Mesodermal cell (in vitro differentiated cells): ENCODE measurements around the gene SLC16A13. TPM values are rescaled to one million over a fixed set of nuclear protein-coding genes. Genes with fewer than 3 reads are reported as not detected.
A peak's percentile ranks its signal among the peaks of the same experiment; 100 is the strongest.
"Not testable (repeated sequence)": the region's sequence is repeated elsewhere in the genome, so short reads cannot be mapped to it uniquely, and the experiment has no call there.

ENCODE experiments used
- H3K27ac ChIP-seq: 2 replicates; pipeline ENCODE4 v1.7.0; 2013; ENCODE audit warnings: mild to moderate bottlenecking, low read depth, low read length, moderate library complexity; ENCODE audit not compliant: severe bottlenecking
- H3K36me3 ChIP-seq: 2 replicates; pipeline ENCODE4 v1.7.1; 2013; ENCODE audit warnings: mild to moderate bottlenecking, low read length, moderate library complexity; ENCODE audit not compliant: control insufficient read depth, insufficient read depth
- H3K4me1 ChIP-seq: one replicate; pipeline ENCODE4 v1.7.1; 2013; ENCODE audit warnings: mild to moderate bottlenecking, low read length; ENCODE audit not compliant: insufficient read depth, control insufficient read depth, poor library complexity, severe bottlenecking
- H3K4me3 ChIP-seq: 2 replicates; pipeline ENCODE4 v1.7.0; 2013; ENCODE audit warnings: low read length, control low read depth, mild to moderate bottlenecking; ENCODE audit not compliant: insufficient read depth, poor library complexity, severe bottlenecking; ENCODE audit errors: extremely low read depth
- H3K9me3 ChIP-seq: 2 replicates; pipeline ENCODE4 v1.7.1; 2013; ENCODE audit warnings: mild to moderate bottlenecking, low read length, moderate library complexity; ENCODE audit not compliant: control insufficient read depth
- WGBS, 2 experiments: methylation state at CpG; one replicate each; pipeline ENCODE4 v1.1.5; 2013; ENCODE audit warnings: missing lambda C conversion rate in 2 of 2; ENCODE audit not compliant: insufficient coverage in 2 of 2; 5-methylcytosine and 5-hydroxymethylcytosine counted together
- polyA plus RNA-seq, 2 experiments: library from polyadenylated mRNA; stranded (reverse); fragments of 50-300 nt; gene quantifications; one replicate each; pipeline ENCODE4 v1.2.3, GENCODE V29; 2013

Gene SLC16A13, protein sequence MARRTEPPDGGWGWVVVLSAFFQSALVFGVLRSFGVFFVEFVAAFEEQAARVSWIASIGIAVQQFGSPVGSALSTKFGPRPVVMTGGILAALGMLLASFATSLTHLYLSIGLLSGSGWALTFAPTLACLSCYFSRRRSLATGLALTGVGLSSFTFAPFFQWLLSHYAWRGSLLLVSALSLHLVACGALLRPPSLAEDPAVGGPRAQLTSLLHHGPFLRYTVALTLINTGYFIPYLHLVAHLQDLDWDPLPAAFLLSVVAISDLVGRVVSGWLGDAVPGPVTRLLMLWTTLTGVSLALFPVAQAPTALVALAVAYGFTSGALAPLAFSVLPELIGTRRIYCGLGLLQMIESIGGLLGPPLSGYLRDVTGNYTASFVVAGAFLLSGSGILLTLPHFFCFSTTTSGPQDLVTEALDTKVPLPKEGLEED
- polyA plus RNA-seq (2013, experiment 1 of 2): 8.1 TPM
- 7.1 TPM for polyA plus RNA-seq (2013, experiment 2 of 2)

DNA sequence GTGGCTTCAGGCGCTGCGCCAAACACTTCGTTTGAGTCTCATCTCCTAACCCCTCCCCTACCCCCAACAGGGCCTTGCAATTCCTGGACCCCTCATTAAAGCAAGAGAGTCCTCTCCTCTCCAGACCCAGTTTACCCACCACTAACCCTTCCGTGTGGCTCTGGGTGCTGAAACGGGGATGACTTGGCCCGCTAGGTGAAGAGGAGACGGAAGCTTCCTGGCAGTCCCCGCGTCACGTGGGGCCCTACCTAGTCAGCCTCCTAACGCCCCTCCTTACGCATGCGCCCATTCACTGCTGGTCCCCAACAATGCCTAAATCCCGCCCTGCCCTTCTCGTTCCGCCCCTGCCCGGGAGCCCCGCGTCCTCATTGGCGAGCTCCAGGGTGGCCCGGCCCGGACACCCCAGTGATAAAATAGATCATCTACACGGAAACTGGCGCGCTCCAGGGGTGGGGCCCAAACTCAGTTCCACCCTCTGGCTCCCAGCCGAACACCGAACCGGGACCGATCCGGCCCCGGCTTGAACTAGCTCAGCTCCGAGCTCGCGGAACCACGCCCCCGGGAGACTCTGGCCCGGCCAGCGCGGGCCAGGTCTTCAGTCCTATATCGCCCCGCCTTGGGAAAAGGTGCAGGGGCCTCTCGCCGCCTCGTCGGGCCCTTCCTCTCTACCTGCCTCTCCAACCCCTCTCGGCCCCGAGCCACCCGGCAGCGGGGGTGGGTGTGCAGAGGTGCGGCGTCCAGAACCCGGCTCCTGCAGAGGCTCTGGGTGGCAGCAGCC is at the start of gene SLC16A13:
Gene SLC16A13 (plus strand): TSS at position 425 of the 778 bp plus-strand sequence. CDS start 368 bp downstream, outside the sequence.
- Histone ChIP-seq H3K9me3 (no peaks in the 10 kb centered on the region), H3K27ac (peak within 1 kb of the TSS; percentile 68), H3K4me3 (peak within 1 kb of the TSS; percentile 77), H3K4me1 (peaks cover 4% of the 10 kb centered on the region), H3K36me3 (no peaks in the 10 kb centered on the region)
- whole genome bisulfite sequencing, 2 experiments: 2 to 3% methylated on average over 28 to 49 of the region's 52 CpGs

DNA sequence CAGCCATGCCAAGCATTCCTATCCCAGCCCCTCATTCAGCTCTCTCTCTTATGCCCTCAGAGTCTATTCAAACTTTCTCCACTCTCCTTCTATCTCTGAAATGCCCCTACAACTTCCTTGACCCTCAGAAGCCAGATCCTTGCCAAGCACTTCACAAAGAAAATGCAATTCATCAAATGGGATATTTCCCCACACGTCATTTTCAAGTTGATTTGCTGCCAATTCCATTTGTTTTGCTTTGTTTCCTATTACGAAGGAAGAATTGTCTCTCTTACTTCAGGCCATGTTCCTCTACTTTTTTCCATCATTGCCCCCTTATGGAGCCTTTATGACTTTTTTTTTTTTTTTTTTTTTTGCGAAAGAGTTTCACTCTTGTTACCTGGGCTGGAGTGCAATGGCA is 49.1 kb upstream of the SLC16A13 start:
- no peaks in the 10 kb centered on the region for H3K9me3 ChIP-seq
- 85 to 92% methylated on average over 2 of the region's 3 CpGs for WGBS, 2 experiments
- no peaks in the 10 kb centered on the region for H3K4me1 ChIP-seq
- H3K27ac ChIP-seq: no peak overlapping the region
- no peaks in the 10 kb centered on the region for H3K36me3 ChIP-seq
- H3K4me3 ChIP-seq: no peak overlapping the region

DNA sequence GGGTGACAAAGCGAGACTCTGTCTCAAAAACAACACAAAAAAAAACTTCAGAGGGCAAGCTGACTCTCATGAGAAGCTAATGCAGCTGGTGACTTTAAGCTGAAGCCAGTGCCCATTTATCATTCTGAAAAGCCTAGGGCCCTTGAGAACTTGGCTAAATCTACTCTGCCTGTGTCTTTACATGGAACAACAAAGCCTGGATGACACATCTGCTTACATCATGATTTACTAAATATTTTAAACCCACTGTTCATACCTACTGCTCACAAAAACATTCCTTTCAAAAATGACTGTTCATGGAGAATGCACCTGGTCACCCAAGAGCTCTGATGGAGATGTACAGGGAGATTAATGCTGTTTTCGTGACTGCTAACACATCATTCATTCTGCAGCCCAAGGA is 46.0 kb upstream of the SLC16A13 start:
- H3K9me3 ChIP-seq: no peaks in the 10 kb centered on the region
- no peak overlapping the region for H3K27ac ChIP-seq
- H3K4me3 ChIP-seq: no peak overlapping the region
- no peaks in the 10 kb centered on the region for H3K4me1 ChIP-seq
- no peaks in the 10 kb centered on the region for H3K36me3 ChIP-seq
- 85 to 100% methylated on average over 1 to 2 of the region's 2 CpGs for WGBS, 2 experiments

DNA sequence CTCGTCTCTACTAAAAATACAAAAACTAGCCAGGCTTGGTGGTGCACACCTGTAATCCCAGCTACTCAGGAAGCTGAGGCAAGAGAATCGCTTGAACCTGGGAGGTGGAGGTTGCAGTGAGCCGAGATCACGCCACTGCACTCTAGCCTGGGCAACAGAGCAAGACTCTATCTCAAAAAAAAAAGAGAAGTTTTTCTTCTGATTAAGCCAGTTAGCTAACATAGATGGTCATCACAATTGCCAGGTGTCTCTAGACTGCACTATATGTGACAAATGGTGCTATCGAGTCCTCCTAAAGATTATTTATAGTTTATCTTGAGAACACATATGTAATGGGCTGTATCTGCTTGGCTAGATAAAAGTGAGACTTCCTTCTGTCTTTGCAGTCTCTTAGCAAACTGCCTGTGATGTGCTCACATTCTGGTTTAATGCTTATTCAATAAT is 42.2 kb upstream of the SLC16A13 start:
- H3K4me3 ChIP-seq, H3K36me3 ChIP-seq, H3K9me3 ChIP-seq, H3K27ac ChIP-seq: not testable (repeated sequence)
- WGBS, 2 experiments: 87 to 100% methylated on average over 3 to 4 of the region's 5 CpGs
- peaks cover 12% of the 10 kb centered on the region for H3K4me1 ChIP-seq

DNA sequence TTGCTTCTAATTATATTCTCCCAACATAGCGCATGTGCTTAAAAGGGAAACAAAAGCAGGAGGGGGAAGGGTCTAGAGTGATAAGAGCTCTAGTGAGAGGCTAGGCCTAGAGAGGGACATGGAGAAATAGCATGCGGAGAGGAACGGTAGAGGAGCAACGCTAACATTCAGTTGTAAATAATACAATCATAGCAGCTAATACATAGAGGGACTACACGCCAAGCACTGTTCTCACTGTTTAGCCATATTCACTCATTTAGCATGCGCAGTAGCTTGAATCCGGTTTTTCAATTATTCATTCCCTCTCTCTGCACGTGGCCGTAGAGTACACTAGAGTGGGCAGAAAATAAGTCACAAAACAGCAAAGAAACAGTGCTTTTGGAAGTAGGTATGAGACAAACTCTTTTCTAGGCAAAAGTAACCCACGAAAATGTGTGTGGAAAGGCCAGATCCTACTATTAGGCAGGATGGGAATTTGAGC is 41.7 kb upstream of the SLC16A13 start:
- Histone ChIP-seq H3K36me3 (peaks cover 14% of the 10 kb centered on the region), H3K4me3 (no peak overlapping the region), H3K4me1 (peaks cover 12% of the 10 kb centered on the region), H3K9me3 (no peaks in the 10 kb centered on the region), H3K27ac (no peak overlapping the region)
- 87 to 95% methylated on average over 5 to 7 of the region's 10 CpGs for WGBS, 2 experiments

DNA sequence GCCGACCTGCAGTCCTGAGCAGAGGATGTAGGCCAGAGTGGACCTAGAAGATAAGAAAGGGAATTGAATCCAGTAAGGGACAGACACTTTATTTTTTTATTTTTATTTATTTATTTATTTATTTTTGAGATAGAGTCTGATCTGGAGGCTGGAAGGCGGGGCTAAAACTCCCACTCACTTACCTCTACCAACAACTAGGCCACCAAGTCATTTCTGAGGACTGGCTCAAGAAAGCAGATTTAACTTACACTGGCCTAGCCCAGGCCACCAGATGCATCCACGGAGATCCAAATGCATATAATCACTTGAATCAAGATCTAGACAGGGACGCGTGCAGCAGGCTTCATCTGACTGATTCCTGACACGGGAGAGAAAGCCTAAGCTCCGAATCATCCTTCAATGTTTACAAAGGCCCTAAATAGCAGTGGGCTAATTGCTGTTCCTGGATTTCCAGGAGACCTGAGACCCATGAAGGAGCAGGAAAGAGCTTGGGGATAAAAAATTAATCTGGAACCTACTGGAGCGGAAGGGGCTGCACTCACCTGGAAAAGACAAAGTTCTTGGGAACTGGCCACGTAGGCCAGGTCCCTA is 41.1 kb upstream of the SLC16A13 start:
- 94 to 96% methylated on average over 5 to 8 of the region's 9 CpGs for WGBS, 2 experiments
- Histone ChIP-seq H3K9me3 (no peaks in the 10 kb centered on the region), H3K36me3 (peaks cover 20% of the 10 kb centered on the region), H3K27ac (peak overlapping the region; percentile 51), H3K4me1 (peaks cover 12% of the 10 kb centered on the region), H3K4me3 (no peak overlapping the region)

DNA sequence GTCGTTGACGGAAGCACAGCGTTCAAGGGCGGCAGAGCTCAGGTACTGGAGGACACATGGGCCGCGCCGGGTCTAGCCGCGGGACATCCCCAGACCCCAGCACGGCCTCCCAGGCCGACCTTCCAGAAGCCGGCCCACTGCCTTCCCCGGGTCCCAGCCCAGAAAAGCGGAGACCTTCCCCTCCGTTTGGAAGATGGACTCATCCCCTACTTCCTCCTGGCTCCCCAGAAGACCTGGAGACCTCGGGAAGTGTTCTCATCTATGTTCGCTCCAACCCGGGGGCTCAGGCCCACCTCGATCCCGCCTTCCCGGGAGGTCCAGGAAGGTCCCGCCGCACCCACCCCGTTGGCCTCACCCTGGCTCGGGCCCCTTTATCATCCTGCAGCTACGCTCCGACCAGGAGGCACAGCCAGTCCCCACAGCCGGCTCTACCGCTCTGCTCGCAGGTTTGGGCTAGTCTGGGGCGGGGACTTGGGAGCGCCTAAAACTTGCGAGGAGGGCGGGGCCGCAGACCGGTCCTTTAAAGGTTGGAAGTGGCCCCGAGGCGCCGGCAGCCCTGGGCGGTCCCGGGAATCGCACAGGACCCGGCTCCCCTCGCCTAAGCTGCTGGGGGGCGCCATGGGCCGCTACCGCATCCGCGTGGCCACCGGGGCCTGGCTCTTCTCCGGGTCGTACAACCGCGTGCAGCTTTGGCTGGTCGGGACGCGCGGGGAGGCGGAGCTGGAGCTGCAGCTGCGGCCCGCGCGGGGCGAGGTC is 40.1 kb upstream of the SLC16A13 start, which contains the start of gene ALOX12:
Gene ALOX12 (plus strand): TSS at position 550 of the 756 bp plus-strand sequence. CDS start 69 bp downstream, at position 619.
- WGBS, 2 experiments: 47 to 48% methylated on average over 63 to 64 of the region's 64 CpGs
- H3K27ac ChIP-seq: peak within 1 kb of the TSS; percentile 51
- peak within 1 kb of the TSS; percentile 2 for H3K4me3 ChIP-seq
- peaks cover 22% of the 10 kb centered on the region for H3K36me3 ChIP-seq
- peaks cover 12% of the 10 kb centered on the region for H3K4me1 ChIP-seq
- H3K9me3 ChIP-seq: no peaks in the 10 kb centered on the region

DNA sequence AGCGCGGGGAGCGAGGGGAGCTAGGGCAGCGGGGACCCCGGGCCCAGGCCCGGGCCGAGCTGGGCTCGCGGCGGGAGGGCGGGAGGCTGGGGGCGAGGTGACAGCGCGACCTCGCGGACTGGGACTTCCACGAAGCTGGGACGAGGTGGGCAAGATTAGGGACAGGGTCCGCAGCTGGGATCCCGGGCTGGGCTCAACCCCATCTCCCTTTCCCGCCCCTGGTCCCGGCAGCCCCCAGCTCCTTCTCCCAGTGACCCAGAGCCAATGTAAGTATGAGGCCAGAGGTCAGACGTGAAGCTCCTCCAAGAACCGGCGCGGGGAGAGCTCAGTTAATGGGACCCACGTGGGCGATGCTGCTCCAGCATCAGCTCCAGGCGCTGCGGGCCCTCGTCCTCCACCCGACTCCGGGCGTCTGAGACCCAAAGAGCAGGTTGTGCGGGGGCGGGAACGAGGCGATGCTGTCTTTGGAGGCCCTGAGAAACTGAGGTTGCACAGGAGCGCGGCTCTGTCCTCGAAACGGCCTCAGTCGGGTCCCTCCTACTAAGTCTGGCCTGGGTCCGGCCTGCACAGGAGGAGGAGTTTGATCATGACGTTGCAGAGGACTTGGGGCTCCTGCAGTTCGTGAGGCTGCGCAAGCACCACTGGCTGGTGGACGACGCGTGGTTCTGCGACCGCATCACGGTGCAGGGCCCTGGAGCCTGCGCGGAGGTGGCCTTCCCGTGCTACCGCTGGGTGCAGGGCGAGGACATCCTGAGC is 39.4 kb upstream of the SLC16A13 start:
- 72 to 79% methylated on average over 53 to 58 of the region's 58 CpGs for WGBS, 2 experiments
- no peak overlapping the region for H3K4me3 ChIP-seq
- H3K27ac ChIP-seq: no peak overlapping the region
- peaks cover 12% of the 10 kb centered on the region for H3K4me1 ChIP-seq
- peaks cover 28% of the 10 kb centered on the region for H3K36me3 ChIP-seq
- no peaks in the 10 kb centered on the region for H3K9me3 ChIP-seq

DNA sequence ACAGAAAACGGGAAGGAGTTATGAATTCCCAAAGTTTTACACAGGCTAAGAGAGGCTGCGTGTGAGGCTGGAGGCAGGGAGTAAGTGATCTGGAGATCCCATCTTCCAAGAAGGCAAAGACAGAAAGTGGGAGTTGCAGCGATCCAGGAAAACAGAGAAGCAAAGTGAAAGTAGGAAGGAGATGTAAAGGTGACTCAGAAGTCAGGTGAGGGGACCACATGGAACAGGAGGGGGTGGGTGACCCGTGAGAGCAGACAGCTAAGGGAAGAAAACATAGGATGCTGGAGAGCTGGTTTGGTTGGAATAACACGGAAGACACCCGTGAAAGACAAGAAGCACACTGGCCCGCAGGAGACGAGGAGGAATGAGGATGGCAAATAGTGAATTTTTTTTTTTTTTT is 38.6 kb upstream of the SLC16A13 start:
- H3K36me3 ChIP-seq: peaks cover 35% of the 10 kb centered on the region
- peaks cover 12% of the 10 kb centered on the region for H3K4me1 ChIP-seq
- H3K9me3 ChIP-seq: no peaks in the 10 kb centered on the region
- H3K4me3 ChIP-seq: no peak overlapping the region
- 91 to 100% methylated on average over 6 to 8 of the region's 8 CpGs for WGBS, 2 experiments
- no peak overlapping the region for H3K27ac ChIP-seq
